GM19372 (cell line): ENCODE data around the gene CNIH3.

Source experiments
- ATAC-seq: cut with Tn5 transposase; IDR thresholded peaks from one replicate; pipeline ENCODE4 v1.9.1; 2021; ENCODE audit warnings: mild to moderate bottlenecking, low read depth, moderate library complexity; ENCODE audit not compliant: unreplicated experiment

CNIH3 gene

GRCh38 chr1:224713228-224713627 lies 97.1 kb downstream of the CNIH3 start:
- no peak for ATAC-seq

- no peak for ATAC-seq
Measured at GRCh38 chr1:224714553-224714952, 98.4 kb downstream of the CNIH3 start.

- no peak for ATAC-seq
Measured at GRCh38 chr1:224718470-224719053, 102.4 kb downstream of the CNIH3 start.

- ATAC-seq, result no peak
Measured at GRCh38 chr1:224719716-224720115, 103.6 kb downstream of the CNIH3 start.

- ATAC-seq, result no peak
Measured at GRCh38 chr1:224720216-224720615, 104.1 kb downstream of the CNIH3 start.

GRCh38 chr1:224721000-224721399 lies 104.9 kb downstream of the CNIH3 start:
- no peak for ATAC-seq

- ATAC-seq, result no peak
Measured at GRCh38 chr1:224722838-224723237, 106.7 kb downstream of the CNIH3 start.

- no peak for ATAC-seq
Measured at GRCh38 chr1:224724566-224724965, 108.4 kb downstream of the CNIH3 start.

GRCh38 chr1:224726441-224727182 lies 110.5 kb downstream of the CNIH3 start:
- no peak for ATAC-seq

GRCh38 chr1:224727351-224728289 lies 111.5 kb downstream of the CNIH3 start:
- ATAC-seq, result no peak

- no peak for ATAC-seq
Measured at GRCh38 chr1:224730540-224730939, 114.4 kb downstream of the CNIH3 start.

GRCh38 chr1:224730965-224731364 lies 114.8 kb downstream of the CNIH3 start:
- ATAC-seq, result no peak

- ATAC-seq, result no peak
Measured at GRCh38 chr1:224731633-224732032, 115.5 kb downstream of the CNIH3 start.

GRCh38 chr1:224732377-224733026 lies 116.4 kb downstream of the CNIH3 start:
- no peak for ATAC-seq

- ATAC-seq, result peak; percentile 55
Measured at GRCh38 chr1:224733027-224733911, 117.2 kb downstream of the CNIH3 start.

GRCh38 chr1:224734261-224734935 lies 118.3 kb downstream of the CNIH3 start:
- no peak for ATAC-seq

- no peak for ATAC-seq
Measured at GRCh38 chr1:224735159-224735558, 119.0 kb downstream of the CNIH3 start.

- ATAC-seq, result peak; percentile 52
Measured at GRCh38 chr1:224736619-224737352, 120.7 kb downstream of the CNIH3 start.

- no peak for ATAC-seq
Measured at GRCh38 chr1:224737353-224737727, 121.2 kb downstream of the CNIH3 start.
